ENCODE results near the gene CCDC33. TPM values are rescaled to one million over a fixed set of nuclear protein-coding genes. Genes with fewer than 3 reads are reported as not detected.

CCDC33 gene
- total RNA-seq, 4 donors from 2014 or later: not detected

DNA sequence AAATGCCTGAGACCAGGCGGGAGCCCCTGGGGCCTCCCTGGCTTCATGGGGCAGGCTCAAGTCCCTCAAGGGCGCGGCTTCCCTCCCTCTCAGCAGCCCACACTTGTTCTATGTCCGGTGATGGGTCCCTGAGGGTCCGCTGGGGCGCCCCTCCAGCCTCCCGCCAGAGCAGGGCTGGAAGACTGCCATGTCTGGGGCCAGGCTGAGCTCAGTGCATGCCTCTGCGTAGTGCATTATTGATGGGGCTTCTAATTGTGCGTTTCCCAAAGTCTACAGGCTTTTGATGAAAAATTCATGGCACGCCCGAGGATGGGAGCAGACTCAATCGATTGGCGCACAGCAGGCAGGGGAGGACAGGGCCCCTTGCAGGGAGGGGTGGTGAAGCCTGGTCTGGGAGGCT lies 80.0 kb downstream of the CCDC33 start:
- Histone ChIP-seq H3K4me3 (no peak overlapping the region), H3K27me3 (peaks cover 0 to 32% (median 0%) of the 10 kb centered on the region in 4 donors), H3K27ac (replicated peaks in 1 of 4) (peak overlapping the region in 1 of 4 donors; percentile 12), H3K9me3 (no peaks in the 10 kb centered on the region), H3K36me3 (no peaks in the 10 kb centered on the region), H3K4me1 (peaks cover 60 to 61% (median 60%) of the 10 kb centered on the region in 4 donors)
- DNase-seq (ENCODE audit: extremely low spot score): no peak
- 53% methylated on average over 11 of the region's 13 CpGs for WGBS
- TF ChIP-seq, protein P1, sequence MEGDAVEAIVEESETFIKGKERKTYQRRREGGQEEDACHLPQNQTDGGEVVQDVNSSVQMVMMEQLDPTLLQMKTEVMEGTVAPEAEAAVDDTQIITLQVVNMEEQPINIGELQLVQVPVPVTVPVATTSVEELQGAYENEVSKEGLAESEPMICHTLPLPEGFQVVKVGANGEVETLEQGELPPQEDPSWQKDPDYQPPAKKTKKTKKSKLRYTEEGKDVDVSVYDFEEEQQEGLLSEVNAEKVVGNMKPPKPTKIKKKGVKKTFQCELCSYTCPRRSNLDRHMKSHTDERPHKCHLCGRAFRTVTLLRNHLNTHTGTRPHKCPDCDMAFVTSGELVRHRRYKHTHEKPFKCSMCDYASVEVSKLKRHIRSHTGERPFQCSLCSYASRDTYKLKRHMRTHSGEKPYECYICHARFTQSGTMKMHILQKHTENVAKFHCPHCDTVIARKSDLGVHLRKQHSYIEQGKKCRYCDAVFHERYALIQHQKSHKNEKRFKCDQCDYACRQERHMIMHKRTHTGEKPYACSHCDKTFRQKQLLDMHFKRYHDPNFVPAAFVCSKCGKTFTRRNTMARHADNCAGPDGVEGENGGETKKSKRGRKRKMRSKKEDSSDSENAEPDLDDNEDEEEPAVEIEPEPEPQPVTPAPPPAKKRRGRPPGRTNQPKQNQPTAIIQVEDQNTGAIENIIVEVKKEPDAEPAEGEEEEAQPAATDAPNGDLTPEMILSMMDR (IDR thresholded peaks at IDR 0.05): no peak
- TF ChIP-seq POLR2A (IDR thresholded peaks at IDR 0.05; ENCODE audit: low read depth): no peak
- no peak for TF ChIP-seq EP300 (IDR thresholded peaks at IDR 0.05)
- no peak for TF ChIP-seq POLR2AphosphoS5 (IDR thresholded peaks at IDR 0.05)
- intact Hi-C loops (cut with DNase I): loop anchor here (10.0 kb wide), 1 partner anchor 341 kb away; no protein-coding TSS in a partner anchor

DNA sequence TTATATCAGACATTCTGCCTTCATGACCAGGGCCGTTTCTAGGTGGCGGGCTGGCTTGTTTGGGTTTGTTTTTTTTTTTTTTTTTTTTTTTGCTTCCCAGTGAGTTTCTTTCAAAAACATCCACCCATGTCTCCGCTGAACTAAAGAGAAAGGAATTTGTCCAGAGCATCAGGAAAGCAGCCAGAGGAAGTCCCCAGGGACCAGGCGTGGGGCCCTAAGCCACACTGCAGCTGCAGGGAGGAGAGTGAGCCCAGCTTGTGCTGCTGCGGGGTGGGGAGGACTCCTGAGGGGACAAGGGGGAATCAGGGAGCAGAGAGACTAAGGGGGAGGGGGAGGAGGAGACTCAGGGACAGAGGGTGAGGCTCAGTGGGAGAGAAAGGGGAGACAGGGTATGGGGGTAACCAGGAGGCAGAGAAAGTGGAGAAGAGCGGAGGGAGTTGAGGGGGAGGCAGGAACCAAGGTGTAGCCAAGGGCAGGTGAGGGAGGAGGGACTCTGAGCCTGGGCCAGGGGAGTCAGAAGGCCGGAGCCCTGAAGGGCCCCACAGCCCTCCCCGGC lies 81.8 kb downstream of the CCDC33 start:
- H3K4me1 ChIP-seq: peaks cover 60 to 61% (median 60%) of the 10 kb centered on the region in 4 donors
- peaks cover 0 to 23% (median 0%) of the 10 kb centered on the region in 4 donors for H3K27me3 ChIP-seq
- TF ChIP-seq POLR2A (IDR thresholded peaks at IDR 0.05; ENCODE audit: low read depth): no peak
- TF ChIP-seq, protein P1 (IDR thresholded peaks at IDR 0.05): no peak
- TF ChIP-seq POLR2AphosphoS5 (IDR thresholded peaks at IDR 0.05): peak in 1 of 2 donors; percentile 27
- no peak for TF ChIP-seq EP300 (IDR thresholded peaks at IDR 0.05)
- H3K9me3 ChIP-seq: no peaks in the 10 kb centered on the region
- peak; percentile 93 for DNase-seq (ENCODE audit: extremely low spot score)
- intact Hi-C loops (cut with DNase I): loop anchor here (10.0 kb wide), 1 partner anchor 343 kb away; no protein-coding TSS in a partner anchor
- WGBS: 36% methylated on average over 8 of the region's 8 CpGs
- H3K36me3 ChIP-seq: no peaks in the 10 kb centered on the region
- peak overlapping the region; percentile 53 to 70 (median 66) for H3K27ac ChIP-seq (replicated peaks in 1 of 4)
- no peak overlapping the region for H3K4me3 ChIP-seq

DNA sequence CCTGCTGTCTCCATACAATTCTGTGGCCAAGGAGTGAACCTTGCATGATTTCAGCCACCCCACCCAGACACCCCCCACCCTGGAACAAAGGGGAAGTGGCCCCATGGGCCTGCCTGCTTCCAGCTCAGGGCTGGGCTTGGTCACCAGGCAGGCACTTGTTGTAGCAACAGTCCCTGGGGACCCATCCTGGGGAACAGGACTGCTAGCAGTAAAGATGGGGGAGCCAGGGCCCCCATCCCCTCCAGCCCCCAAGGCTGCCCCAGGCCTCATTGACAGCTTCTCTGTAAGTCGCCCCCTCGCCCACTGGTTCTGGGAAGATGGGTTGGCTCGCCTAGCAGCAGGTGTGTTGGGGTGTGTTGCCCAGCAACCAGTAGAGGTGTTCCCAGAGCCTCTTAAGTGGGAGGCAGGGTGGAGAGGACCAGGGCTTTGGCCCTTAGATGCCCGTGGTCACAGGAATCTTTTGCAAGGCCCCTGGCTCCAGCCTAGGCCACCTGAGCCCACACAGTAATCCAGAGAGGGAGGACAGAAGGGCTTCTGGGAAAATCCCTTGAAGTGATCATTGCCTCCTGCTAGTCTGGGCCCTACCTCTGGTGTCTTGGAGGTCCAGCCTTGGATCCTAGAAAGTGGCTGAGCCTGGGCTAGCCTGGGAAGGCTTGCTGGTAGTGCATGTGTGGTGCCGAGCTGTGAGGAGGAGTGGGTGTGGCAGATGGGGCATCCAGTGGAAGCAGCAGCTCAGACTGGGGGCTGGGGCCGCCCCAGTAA lies 82.4 kb downstream of the CCDC33 start:
- Histone ChIP-seq H3K4me3 (no peak overlapping the region), H3K27ac (replicated peaks in 1 of 4) (peak overlapping the region; percentile 43 to 70 (median 63)), H3K9me3 (no peaks in the 10 kb centered on the region), H3K27me3 (peaks cover 0 to 20% (median 0%) of the 10 kb centered on the region in 4 donors), H3K4me1 (peaks cover 60 to 61% (median 60%) of the 10 kb centered on the region in 4 donors), H3K36me3 (no peaks in the 10 kb centered on the region)
- TF ChIP-seq, protein P1 (IDR thresholded peaks at IDR 0.05): no peak
- TF ChIP-seq POLR2AphosphoS5 (IDR thresholded peaks at IDR 0.05) (no peak), POLR2A (IDR thresholded peaks at IDR 0.05; ENCODE audit: low read depth) (no peak), EP300 (IDR thresholded peaks at IDR 0.05) (no peak)
- no peak for DNase-seq (ENCODE audit: extremely low spot score)
- WGBS: 76% methylated on average over 5 of the region's 6 CpGs
- intact Hi-C loops (cut with DNase I): loop anchor here (10.0 kb wide), 1 partner anchor 344 kb away; no protein-coding TSS in a partner anchor

DNA sequence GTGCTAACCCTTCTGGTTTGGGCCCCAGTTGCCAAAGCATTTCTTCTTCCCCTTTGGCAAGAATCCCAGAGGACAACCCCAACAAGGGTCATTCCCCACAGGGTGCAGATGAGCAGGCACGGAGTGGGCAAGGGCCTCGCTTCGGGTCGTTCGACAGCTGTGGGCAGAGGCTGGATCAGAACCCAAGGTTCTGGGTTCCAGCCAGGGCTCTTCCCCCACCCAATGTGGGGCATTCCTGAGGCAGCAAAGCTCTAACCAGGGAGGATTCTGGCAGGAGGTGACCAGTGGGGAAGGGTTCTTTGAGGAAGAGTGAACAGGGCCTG lies 83.0 kb downstream of the CCDC33 start:
- Histone ChIP-seq H3K27ac (replicated peaks in 1 of 4) (peak overlapping the region; percentile 7 to 62 (median 36)), H3K36me3 (no peaks in the 10 kb centered on the region), H3K4me1 (peaks cover 60 to 61% (median 60%) of the 10 kb centered on the region in 4 donors), H3K27me3 (peaks cover 0 to 15% (median 0%) of the 10 kb centered on the region in 4 donors), H3K9me3 (no peaks in the 10 kb centered on the region), H3K4me3 (no peak overlapping the region)
- intact Hi-C loops (cut with DNase I): loop anchor here (10.0 kb wide), 1 partner anchor 344 kb away; no protein-coding TSS in a partner anchor
- no peak for DNase-seq (ENCODE audit: extremely low spot score)
- WGBS: 95% methylated on average over 4 of the region's 5 CpGs
- TF ChIP-seq POLR2AphosphoS5 (IDR thresholded peaks at IDR 0.05) (no peak), EP300 (IDR thresholded peaks at IDR 0.05) (no peak), POLR2A (IDR thresholded peaks at IDR 0.05; ENCODE audit: low read depth) (no peak)
- TF ChIP-seq, protein P1 (IDR thresholded peaks at IDR 0.05): no peak
